ENCODE measurements around the gene ZFPM1. TPM values are rescaled to one million over a fixed set of nuclear protein-coding genes. Genes with fewer than 3 reads are reported as not detected.
A peak's percentile ranks its signal among the peaks of the same experiment; 100 is the strongest.
"Not testable (repeated sequence)": the region's sequence is repeated elsewhere in the genome, so short reads cannot be mapped to it uniquely, and the experiment has no call there.

Gene ZFPM1
- 1.4 and 1.6 TPM in 2 replicates for total RNA-seq

DNA sequence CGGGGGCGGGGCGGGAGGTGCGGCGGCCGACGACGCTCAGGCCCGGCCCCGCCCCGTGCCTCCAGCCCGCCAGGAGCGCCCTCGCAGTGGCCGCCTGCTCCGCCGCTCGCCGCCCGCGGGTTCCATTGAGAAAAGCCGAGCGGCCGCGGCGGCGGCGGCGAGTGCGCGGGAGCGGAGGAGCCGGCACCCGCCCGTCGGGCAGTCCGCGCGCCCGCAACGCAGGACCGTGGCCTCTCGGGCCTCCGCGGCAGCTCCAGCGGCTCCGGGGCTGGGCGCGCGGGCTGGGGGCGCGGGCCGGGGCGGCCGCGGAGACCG lies at the start of gene ZFPM1:
ZFPM1 (plus strand) TSS at position 64 of the 315 bp plus-strand sequence. CDS start 359 bp downstream, outside the sequence.
- DNase-seq, result no peak

DNA sequence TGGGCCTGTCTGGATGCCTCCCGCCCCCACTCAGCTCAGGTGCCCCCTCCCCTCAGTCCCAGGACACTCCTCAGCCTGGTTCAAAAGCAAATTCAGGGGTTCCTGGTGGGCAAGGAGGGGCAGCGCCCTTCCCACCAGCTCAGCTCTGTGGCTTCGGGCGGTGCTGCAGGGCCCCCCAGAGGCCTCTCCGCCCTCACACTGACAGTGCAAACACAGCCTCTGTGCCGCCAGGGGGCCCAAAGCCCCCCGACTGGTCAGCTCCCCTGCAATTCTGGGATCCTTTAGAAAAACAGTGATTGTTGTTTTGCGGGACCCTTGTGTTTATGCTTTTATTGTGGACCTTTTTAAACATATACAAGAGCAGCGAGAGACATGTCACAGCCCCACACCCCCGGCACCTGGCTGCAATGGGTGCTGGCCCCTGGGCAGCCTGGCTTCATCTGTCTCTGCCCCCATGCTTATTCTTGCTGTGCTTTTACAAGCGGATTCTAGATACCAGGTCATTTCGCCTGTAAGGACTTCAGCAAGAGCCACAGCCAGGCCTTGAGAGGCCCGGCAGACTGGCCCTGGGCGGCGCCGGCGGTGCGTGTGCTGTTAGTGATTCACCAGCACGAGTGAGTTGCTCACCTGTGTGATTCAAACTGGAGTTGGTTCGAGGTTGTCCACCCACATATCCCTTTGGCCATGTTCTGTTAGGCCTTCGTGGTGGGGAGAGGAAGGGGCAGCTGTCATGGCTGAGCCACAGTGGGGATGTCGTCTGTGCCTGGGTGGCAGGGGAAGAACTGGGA lies 49.1 kb upstream of the ZFPM1 start:
- DNase-seq, result no peak

DNA sequence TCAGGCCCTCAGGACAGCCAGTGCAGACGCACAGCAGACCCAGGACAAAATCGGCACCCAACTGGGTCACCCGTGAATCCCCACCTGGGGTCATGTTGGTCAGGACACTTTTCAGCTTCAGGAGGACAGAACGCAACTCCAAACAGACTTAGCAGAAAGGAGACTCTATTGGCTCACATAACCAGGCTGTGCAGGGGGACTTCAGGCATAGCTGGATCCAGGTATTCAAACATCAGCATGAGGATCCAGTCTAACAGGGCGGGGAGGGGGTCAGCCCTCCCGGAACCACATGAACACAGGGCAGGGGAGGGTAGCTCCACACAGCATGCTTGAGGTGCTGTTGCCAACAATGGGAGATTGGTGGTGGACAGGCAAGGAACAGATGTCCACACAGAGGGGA lies 48.3 kb upstream of the ZFPM1 start:
- no peak for DNase-seq

DNA sequence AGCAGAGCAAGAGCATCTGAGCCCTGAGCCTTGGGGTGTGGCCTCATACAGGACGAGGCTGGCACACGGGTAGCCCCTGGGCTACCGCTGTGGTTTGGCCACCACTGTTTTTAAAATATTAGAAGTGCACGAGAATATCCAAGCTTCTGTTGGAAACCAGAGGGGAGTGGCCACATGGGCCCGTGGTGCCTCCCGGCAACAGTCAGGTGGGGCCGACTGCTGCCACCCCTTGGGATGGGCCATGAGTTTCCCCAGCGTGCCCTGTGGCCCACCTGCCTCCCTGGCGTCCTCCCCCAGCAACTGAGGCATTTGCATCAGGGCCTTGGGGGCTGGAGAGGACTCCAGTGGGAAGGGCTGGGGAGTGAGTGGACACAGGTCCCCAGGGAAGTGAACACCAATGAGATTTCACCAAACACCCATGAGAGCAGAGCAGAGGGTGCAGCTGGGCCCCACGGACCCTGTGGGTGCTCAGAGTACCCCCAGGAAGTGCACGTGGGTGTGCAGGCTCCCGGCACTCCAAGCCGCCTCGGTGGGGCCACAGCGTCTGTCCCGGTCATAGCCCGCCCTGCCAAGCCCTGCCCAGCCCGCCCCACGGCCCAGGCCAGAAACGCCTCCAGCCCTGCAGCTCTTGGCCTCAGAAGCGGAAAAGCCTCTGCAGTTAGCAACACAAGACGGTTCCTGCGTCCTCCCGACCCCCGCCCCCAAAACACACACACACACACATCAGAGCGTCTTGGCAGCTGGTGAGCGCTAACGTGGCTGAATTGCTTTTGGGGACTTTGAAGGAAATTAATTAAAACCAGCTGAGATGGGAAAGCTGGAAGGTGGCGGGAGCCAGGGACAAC lies 47.6 kb upstream of the ZFPM1 start:
- no peak for DNase-seq

DNA sequence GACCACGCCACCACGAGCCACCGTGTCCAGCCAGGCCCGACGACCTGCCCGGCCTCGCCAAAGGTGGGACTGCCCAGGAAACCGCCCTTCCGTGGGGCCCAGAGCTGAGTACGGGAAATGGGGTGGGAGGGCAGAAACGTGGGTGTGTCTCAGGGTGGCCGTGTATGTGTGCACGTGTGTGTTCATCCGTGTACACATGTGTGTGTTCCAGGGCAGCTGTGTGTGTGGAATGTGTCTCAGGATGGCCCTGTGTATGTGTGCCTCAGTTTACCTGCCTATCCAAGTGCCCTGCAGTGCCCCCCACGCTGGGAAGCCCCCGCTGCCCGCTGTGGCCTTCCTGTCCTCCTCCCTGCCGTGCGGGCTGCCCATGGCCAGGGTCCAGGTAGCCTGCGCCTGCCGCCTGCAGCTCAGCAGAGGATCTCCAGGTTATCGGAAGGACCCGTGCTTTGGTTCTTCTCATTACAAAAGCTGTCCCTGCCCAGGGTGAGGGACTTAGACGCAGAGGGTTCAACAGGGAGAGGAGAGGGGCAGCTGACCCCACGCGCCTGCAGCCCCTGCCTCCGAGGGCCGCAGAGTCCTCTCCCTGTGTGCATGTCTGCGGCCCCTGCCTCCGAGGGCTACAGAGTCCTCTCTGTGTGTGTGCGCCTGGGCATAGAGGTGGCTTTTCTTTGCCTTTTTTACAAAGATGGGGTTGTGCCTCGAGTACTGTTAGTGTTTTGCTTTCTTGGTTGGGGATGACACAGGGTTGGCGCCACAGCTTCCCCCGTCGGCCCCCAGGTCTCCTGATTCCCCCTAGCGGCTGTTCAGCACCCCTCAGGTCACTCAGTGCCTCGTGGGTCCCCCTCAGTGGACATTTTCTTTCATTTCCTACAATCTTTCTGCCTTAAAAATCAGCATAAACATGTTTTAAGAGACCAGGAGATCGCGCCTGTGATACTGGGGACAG lies 46.7 kb upstream of the ZFPM1 start:
- DNase-seq, result peak; percentile 38

DNA sequence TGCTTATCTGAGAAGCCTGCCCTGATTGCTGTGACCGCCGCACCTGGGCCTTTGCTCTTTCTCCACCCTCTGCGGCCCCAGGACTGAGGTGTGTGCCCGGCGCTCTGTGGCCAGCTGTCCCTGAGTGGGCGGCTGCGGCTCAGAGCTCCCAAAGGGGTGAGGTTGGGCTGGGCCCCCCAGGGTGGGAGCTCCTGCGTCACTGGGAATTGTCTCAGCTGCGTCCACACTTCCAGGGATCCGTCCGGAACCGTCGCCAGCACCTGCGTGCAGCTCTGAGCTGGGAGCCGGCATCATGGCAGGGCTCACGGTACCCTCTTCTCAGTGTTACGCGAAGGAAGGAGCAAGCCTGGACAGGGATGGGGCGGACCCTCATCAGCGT lies 46.0 kb upstream of the ZFPM1 start:
- DNase-seq, result no peak

DNA sequence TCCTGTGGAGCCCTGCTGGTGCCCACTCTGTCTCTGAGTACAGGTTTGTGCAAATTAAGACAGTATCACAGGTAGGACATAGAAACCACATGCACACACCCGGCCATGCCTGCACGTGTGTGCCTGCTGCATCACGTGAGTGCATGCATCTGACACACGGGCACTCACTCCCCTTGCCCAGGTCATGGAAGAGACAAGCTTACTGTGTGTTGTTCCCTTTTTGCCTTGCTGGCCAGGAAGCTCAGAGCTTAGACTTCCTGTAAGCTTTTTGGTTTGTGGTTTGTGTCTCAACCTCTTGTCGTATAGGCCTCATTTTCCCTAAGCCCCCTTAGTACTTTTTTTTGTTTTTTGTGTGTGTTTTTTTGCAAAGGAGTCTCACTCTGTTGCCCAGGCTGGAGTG lies 45.3 kb upstream of the ZFPM1 start:
- no peak for DNase-seq

DNA sequence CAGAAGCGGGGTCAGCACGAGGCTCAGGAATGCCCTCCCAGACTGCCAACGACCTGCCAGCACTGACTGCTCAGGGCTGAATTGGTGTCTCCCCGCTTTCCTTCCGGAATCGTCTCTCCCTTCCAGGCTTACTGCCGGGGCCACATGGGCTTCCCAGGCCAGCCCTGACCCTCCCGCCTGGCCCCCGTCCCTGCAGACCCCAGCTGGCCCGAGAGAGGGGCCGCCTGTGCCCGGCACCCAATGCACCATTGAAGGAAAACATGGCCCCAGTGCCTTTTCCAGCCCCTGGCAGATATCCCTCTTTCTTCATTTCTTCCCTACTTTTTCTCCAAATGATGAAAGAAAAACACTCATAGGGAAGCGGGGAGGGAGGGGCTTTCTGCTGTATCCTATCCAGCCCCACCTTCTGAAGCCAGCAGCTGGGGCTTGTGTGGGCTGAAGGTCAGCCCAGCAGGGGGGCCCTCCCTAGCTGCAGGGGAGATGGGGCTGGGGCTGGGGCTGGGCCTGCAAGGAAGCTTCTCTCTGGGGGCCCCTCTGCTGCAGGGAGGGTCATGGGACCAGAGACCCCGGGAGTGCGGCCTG lies 44.4 kb upstream of the ZFPM1 start:
- no peak for DNase-seq

DNA sequence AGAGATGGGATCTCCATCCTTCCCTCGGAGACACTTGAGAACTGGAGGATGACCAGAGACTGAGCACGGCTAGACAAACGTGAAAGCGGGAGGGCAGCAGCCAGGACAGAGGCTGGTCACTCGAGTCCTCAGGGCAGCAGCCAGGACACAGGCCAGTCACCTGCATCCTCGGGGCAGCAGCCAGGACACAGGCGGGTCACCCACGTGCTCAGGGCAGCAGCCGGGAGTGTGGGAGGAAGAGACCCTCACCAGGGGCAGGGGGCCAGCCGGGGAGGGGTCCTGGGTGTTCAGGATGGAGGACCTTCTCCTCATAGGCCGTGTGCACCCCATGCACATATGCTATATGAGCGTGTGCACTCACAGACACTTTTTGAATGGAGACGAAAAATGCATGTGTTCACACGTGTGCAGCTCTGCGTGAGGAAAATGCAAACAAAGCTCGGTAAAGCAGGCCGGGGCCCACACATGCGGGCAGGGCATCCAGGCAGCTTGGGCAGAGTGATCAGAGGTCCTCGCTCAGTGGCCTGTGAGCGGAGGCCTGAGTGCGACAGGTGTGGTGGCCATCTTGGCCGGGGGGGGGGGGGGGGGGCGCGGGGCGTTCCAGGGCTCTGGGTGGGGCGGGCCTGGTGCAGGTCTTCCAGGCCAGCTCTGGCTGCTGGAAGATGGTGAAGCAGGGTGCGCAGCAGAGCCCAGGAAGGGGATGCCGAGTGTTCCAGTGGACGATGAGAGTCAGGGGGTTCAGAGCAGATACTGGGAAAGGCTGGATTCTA lies 43.6 kb upstream of the ZFPM1 start:
- DNase-seq, result no peak

DNA sequence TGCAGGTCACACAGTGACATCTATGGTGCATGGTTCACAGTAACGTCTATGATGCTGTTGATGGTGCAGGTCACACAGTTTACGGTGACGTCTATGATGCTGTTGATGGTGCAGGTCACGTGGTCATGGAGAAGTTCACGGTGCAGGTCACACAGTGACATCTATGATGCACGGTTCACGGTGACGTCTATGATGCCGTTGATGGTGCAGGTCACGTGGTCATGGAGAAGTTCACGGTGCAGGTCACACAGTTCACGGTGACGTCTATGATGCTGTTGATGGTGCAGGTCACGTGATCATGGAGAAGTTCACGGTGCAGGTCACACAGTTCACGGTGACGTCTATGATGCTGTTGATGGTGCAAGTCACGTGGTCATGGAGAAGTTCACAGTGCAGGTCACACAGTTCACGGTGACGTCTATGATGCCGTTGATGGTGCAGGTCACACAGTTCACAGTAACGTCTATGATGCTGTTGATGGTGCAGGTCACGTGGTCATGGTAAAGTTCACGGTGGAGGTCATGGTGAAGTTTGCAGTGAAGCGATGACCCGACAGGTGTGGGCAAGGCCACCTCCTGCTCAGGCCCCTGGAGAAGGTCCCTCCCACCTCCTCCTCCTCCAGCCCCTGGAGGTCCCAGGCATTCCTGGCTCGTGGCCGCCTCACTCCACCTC lies 42.6 kb upstream of the ZFPM1 start:
- DNase-seq, result not testable (repeated sequence)

DNA sequence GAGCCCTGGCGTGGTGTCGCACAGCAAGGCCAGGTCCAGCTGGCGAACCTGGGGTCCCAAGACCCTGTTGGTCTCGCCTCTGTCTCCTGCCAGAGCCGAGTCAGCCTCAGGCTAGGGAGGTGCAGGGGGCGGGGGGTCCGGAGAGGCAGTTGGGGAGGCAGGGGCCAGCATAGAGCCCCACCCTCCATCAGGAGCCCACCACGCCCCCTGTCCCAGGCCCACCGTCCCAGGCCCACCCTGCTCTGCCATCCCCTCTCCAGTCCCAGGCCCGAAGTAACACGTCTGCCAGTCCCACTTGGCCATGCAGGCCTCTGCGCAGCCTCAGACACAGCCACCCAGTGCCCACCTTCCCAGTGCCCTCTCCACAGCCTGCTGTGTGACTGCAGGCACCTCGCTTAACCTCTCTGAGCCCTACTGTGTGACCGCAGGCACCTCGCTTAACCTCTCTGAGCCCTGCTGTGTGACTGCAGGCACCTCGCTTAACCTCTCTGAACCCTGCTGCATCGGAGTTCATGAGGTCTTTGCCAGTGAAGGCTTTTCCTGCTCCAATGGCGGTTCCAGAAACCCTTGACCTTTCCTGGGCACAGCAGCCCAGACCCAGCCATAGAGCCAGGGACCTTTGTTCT lies 41.0 kb upstream of the ZFPM1 start:
- DNase-seq, result no peak

DNA sequence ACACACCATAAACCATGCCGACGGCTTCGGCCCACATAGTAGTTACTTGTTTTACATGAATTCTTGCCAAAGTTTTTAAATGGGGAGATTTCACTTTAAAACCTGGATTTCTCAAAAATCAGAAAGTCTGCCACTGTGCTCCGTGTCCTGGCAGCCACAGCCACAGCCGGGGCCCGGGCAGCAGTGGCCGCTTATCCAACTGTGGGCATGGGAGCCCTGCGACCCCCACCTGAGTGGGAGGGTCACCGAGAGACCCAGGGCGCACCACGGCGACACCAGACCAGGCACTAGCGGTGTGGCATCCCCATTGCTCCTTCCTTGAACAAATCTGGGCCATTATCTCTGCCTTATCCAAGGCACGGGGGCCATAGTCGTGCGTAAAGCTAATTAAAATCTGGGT lies 40.3 kb upstream of the ZFPM1 start:
- DNase-seq, result no peak

DNA sequence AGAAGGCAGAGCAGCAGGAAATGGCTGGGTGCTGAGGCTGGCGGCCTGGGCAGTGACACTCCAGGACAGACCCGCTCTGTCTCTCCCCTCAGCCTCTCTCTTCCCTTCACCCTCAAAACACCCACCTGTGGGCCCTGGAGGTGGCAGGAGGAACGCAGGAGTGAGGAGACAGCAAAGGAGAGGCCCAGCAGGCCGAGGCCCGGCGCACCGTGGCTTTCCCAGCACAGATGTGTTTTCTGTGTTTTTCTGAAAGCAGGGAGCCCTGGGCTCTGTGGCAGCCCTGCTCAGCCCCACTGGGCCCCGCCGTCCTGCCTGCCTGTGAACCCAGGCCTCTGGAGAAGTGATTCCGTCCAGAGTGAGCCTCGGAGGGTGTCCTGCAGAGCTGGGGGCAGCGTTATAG lies 39.8 kb upstream of the ZFPM1 start:
- DNase-seq, result no peak

DNA sequence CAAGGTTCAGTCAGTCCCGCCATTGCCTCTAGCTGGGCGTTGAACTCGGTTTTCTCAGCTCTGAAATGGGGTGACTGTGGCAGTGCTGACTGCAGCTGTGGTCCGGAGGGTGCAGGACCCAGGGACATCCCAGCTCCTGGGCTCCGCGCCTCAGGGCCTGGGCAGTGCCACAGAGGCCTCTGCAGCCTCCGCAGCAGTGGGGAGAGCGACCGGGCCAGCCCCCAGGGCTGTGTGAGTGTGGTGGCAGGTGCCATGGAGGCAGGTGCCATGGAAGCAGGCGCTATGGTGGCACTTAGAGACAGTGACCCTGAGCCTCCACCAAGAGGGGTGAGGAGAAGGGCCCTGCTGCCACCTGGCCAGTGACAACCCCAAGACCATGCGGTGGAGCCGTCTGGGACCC lies 39.4 kb upstream of the ZFPM1 start:
- no peak for DNase-seq

DNA sequence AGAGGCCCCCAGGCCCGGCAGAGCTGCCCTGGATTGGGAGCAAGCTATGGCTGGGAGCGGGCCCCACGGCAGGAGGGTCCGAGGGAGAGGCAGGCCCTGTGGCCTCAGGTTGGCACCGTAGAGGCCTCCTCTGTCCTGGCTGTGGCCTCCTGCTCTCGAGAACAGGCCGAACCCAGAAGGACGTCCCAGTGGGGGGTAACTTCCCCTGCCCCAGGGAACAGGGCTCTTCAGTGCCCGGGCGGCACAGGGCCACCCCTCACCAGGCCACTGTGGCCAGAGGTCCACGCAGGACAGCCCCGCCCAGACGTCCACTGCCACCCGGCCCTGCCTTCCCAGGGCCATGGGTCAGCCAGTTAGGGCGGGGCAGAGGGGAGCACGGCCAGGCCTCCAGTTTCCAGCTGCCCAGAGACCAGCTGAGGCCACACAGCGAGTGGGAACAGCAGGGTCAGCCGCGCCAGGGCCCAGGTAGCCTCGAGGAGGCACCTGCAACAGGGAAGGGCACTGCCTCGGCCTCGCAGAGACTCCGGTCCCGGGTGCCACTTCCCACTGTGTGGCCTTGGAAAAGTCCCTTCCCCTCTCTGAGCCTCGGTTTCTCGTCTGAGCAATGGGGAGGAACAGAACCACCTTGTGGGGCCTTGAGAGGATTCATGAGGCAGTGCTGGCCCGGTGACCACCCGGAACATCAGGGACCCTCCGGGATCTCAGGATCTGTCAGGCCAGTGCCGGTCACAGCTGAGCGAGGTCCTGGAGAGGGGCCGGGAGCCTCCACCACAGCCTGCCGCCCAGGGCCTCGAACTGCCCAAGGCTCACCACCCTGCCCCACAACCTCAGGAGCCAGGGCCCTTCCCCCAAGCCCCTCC lies 38.3 kb upstream of the ZFPM1 start:
- DNase-seq, result no peak

DNA sequence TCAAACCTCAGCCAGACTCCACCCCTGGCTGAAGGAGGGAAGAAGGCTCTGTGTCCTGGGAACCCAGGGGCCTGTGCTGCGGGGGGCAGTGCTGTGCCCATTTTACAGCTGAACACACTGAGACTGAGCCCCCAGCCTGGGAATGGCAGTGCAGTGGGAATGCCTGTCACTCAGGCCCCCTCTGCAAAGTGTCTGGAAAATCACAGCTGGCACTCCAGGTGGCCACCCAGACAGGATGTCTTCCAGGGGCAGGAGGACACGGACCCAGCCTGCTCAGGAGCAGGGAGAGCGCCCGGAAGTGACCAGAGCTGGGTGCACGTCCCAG lies 37.7 kb upstream of the ZFPM1 start:
- no peak for DNase-seq

DNA sequence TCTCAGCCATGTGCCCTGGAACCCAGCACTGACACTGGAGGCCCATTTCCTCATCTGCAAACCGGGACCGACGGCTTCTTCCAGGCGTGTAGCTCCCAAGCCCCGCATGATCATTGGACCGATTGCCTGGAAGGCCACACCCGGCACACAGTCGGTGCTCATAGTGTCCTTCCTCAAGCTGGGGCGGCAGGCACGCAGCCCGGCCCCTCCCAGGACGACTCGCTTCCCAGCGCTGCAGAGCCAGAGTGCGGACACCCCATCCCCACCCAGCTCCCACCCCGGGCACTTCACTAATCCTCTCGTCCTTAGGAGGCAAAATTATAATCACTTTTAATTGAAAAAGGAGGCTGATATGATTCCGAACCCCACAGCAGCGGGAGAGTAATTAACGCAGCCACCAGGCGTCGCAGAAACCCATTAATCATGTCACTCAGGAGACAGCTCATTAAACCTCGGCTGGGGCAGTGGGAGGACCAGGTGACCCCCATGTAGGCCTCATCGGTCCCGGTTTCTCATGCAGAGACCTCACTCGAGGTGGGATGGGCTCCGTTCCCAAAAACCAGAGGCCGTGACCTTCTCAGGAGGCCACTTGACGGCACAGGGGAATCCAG lies 37.3 kb upstream of the ZFPM1 start:
- no peak for DNase-seq

DNA sequence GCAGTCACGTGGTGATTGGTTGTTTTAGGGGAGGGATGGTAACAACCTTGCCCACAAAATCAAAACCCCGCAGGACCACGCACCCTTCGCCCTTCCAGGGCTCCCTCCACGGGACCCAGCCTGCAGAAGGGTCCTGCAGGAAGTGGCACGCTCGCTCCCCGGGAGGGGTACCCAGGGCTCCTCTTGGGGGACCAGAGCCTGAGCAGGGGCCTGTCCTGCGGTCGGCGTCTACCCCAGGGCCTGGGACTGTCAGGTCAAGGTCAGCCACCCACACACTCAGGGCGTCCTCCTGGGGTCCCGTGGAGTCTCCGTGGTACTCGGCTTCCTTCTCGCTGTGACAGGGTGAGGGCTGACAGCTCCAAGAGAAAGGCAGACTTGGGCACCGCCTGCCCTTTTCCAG lies 36.4 kb upstream of the ZFPM1 start:
- DNase-seq, result no peak

DNA sequence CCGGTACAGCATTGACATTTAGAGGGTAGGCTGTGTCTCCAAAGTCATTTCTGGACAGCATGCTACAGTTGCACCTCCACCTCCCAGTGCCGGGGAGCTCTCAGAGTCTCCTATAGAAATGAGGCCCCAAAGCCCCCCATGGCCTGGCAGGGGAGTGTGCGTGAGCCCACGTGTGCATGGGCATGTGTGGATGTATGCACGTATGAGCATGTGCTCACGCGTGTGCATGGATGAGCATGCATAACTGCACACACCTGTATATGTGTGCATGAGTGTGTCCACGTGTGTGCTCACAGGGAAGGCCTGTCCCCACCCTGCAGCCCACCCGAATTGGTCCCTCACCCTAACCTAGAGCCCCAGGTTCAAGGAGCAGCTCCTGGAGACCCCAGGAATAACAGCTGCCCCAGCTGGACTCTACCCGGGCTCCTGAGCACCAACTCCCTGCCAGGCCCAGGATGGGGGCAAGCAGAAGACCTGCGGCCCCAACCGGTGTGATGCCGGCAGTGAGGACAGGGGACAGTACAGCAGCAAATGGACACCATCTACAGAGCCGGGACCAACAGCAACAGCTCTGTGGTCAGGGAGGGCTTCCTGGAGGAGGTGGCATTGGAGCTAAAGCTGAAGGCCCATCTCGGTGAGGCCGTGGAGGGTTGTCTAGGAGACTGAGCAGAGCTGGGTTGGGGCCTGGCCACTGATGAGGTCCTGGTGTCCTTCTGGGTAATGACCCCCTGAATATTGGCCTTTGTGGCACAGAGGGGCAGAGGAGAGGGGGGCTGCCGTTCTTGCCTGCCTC lies 35.2 kb upstream of the ZFPM1 start:
- DNase-seq, result no peak
